Cerebellar cortex (tissue), 1 donor: ENCODE measurements around the gene FIGLA.

ENCODE experiments used
- DNase-seq: peaks from one replicate; pipeline ENCODE4 v3.0.0-alpha.2; 2015; ENCODE audit warnings: low spot score

Gene FIGLA, protein sequence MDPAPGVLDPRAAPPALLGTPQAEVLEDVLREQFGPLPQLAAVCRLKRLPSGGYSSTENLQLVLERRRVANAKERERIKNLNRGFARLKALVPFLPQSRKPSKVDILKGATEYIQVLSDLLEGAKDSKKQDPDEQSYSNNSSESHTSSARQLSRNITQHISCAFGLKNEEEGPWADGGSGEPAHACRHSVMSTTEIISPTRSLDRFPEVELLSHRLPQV

DNA sequence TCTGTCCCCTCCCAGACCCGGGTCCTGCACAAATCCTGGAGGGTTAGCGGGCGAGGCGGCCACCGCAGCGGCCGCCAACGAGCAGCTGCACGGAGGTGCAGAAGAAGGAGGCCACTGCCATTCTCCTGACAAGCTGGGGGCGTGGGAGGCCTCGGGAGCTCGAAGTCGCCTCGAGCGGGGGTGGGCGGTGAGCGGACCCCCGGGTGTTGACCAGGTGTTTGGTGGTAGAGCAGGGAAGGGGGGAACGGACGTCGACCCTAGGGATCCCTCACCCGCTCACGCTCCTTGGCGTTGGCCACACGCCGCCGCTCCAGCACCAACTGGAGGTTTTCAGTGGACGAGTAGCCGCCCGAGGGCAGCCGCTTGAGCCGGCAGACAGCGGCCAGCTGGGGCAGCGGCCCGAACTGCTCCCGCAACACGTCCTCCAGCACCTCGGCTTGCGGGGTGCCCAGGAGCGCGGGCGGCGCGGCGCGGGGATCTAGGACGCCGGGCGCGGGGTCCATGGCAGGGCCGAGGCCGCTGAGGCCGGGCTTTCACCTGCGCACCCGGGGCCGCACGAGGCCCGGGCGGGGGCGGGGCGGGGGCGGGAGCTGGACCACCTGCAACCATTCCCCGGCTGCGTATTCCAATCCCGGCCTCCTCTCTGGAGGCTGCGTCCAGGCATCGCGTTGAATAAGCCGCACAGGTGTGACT is at the start of gene FIGLA:
FIGLA (minus strand) TSS at position 508 of the 693 bp plus-strand sequence; CDS start at position 503, 5 bp downstream.
- no peak for DNase-seq

DNA sequence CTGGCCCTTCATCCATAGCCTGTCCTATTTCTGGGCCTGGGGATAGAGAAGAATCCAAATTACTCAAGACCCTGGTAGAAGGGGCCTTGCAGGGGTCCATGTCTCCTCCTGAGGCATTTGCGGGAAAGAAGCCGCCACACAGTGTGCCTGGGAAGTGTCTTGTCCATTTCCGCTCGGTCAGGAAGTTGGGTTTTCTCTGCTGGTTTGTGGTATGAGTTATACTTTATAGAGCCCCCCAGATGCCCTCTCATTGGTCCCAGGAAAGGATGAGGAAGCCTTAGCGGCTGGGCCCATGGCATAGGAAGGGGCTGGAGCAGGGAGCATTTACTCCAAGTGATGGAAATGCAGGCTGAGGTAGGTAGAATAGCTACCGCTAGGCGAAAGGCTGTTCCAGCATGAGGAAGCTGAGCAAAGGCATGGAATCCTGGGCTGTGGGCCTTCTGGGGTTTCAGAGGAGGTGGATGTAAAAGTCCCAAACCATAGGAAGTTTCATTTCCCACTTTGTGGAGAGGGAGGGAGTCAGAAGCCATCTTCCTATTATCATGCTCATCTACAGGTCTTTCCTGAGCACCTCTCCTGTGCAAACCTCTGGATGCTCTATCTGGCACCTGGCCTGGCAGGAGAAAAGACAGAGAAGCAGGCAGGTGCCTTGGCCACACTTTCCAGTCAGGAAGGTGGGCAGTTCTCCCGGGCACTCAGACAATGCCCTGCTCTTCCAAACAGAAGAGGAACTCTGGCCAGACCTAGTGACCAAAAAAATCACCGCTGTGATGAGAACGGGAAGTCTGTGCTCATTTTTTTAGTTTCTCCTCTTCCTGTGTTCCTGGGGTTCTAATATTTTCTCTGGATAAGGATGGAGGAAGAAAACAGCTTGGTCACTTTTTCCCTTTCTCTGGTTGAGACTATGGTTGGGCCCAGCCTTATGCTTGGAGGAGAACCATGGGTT is 47.8 kb upstream of the FIGLA start:
- DNase-seq, result no peak

DNA sequence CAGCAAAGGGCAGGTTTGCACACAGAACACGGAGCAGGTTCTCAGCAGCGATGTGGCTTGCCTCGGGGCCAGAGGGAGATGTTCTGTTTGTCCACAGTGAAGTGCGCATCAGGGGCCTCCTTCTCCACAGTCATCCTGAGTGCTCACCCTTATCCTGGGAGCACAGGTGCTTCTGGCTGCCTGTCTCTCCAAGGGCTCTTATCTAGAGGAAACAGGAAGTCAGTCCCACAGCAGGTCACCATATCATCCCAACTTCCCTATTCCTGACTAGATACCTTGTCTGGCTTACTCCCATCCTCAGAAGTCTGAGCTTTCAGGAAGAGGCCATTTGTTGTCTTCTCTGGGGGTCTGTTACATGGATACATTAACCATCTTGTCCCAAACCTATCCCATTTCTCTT is 45.2 kb upstream of the FIGLA start, which contains the start of gene CD207:
CD207 (minus strand) TSS at position 174 of the 400 bp plus-strand sequence; CDS start at position 134, 40 bp downstream.
- DNase-seq, result no peak

DNA sequence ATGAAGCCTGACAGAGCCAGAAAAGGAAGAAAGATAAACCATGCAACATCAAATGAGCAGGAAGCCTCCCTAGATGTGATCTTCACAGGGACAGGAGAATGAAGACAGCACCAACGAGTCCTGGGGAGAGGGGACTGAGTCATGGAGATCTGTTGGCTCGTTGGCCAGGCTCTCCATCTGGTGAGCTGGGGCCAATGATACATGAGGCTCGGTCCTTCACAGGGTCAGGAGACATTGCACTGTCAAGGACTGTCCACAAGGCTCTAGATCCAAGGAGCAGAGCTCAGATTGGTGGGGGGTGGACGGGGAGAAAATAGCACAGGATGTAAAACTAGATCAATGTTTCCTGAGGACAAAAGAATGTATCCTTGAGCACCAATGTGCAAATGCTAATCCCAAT is 44.4 kb upstream of the FIGLA start:
- no peak for DNase-seq

DNA sequence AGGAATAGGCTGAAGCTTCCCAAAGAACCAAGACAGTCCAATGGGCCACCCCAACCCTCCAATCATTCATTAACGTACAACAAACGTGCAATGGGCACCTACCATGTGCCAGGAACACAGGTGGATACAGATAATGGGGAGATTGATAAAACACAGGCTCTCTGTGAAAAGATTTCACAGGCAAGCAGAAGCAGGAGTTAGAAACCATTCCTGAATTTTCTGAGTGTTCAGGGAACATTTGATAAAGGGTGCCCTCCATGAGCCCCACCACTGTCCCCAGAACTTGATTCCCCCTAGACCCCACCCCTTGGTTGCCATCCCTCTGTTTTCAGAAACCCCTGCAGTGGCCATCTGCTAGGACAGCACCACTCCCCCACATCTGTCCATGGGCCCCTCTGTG is 43.7 kb upstream of the FIGLA start:
- DNase-seq, result no peak

DNA sequence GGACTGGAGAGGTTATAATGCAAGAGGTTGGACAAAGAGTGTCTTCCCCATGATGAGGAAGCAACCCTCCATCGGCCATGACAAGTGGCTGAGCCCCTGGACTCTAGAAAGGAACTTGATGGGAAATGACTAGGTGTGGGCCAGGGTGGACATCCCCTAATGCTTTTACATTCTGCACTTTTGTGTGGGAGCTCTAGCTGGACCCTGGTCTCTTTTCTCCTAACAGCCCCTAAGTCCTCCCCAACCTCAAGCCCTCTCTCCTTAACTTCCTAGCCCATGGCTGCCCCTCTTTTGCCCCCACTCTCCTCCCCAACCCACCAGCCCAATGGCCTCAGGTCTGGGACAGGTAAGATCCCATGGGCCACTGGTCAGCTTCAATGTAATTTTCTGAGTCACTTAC is 42.8 kb upstream of the FIGLA start:
- no peak for DNase-seq

DNA sequence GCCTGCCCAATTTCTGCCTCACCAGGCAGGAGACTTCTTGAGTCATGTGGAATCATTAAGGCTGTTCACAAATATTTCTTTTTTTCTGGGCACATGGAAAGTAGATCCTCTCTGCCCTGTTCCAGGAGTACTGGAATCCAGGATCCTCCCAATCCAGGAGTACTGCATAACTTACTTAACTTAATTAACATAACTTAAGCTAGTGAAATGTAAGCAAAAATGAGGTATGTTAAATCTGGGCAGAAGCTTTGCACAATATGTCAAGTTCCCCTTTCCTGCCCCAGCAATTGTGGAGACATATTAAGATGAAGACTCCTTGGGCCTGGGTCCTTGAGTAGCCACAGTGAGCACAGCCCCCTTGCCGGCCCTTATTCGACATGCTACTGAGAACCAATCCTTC is 41.9 kb upstream of the FIGLA start:
- DNase-seq, result no peak

DNA sequence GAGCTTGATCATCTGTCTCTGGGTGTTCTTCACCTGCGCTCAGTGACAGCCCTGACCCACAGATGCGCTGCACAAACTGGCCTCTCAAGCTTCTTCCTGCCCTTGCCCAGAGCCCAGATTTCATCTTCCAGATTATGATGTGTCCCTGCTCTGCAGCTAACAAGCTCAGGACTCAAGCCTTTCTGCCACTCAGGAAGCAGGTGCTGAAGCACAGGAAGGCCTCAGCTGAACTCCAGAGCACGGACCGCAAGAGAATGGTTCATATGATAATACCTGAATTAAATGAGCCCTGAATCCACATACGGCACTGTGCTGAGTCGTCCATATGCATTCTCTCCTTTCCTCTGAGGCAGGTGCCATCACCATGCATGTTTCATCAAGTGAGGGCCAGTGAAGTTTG is 41.4 kb upstream of the FIGLA start:
- DNase-seq, result no peak

DNA sequence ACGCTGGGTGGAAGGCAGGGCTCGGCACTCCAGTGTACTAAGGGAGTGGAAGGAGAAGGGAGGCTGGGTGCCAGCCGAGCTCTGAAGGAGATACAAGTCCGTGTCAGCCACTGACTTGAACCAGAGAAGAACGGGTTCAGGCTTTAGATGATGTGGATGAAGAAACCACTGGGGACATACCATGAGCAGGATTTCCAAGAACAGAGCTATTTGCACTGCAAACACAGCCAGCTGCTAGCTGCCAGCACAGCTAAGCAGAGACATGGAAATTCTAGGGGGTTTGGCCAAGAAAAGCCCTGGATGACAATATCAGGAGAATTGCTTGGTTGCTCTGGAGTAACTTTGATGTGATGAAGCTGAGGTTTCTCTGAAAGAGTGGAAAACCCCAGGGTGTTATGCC is 39.9 kb upstream of the FIGLA start:
- no peak for DNase-seq

DNA sequence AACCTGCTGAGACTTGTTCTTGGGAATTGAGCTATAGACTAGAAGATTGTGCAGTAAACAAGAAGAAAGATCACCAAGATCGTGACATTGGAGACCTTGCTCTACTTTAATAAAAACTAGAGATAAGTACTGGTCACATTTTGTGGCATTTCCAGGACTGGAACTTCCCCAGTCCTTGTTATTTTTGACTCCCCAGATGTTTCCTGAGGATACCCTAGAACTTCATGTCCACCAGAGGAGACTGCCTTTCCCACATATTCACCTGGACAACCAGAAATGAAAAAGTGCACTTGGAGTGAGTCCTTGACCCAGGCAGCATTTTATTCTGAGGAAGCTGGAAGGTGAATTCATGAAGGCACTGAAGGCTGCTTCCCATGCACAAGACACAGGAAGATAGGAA is 39.5 kb upstream of the FIGLA start:
- DNase-seq, result no peak

DNA sequence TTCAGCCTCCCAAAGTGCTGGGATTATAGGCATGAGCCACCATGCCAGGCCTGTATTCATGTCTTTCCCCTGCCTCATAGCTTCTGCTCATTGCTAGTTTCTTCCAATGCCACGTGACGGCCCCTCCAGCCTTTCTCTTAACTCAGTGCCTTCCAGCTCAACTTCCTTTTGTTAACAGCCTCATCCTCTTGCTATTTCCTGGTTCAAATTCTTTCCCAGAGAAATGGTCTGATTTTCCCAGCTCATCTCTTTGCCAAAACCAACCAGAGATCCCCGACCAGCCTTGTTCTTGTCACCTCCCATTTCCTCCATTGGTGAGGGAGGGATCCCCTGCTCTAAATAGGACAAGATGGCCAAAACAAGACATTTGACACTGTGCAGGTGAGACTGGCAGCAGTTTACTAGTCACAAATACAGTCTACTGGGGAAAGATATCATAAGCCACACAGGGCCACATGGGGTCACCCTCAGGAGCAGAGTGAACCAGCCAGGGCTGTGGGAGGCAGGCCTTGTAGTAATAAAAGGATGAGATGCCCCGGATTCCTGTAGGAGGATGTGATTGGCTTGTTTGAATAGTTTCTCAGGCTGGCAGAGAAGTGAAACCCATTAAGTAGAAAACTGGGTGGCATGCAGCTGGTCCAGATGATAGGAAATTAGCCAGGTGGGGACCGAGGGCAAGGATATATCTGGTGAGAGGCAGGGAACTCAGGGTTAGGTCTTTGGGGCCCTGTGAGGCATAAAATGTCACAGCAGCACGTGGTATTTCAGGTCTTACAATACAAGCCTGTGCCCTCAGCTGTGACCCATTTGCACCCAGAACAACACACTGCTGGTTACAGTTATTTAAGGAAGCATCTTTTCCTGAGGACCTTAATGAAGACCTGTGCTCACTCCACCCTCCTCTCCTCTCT is 38.7 kb upstream of the FIGLA start:
- DNase-seq, result no peak

DNA sequence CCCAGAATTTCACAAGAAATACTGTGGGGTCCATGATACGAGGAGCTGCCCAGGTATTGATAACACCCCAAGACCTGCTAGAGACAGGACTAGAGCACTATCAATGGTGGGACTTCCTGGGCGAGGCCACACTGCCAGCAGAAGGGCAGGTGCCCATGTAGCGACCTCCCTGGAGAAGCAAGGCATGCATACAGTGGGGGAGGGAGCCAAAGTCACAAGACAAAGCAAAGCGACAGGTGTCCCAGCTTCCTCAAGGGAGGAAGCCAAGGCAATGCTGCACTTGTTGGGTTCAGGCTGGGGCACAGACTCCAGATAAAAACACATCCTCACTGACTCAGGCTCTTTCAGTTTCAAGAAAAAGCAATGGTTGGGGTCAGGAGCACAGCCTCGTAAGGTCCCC is 37.7 kb upstream of the FIGLA start:
- DNase-seq, result no peak

DNA sequence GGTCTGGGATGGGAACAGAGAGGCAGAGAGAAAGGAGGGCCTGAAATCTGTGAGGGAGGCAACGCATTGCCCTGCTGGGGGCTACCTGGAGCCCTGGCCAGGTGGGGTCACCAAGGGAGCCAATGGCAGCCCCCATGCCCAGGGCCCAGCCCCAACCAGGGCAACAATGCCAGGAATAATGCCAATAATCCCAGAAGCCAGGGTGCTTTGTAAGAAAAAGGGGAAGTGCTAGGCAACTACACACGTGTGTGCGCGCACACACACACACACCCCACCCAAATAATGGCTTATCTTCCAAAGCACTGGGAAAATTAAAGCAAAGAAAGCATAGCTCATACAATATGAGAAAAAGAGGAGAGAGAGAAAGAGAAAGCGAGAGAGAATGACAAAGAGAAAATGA is 36.9 kb upstream of the FIGLA start:
- DNase-seq, result no peak

DNA sequence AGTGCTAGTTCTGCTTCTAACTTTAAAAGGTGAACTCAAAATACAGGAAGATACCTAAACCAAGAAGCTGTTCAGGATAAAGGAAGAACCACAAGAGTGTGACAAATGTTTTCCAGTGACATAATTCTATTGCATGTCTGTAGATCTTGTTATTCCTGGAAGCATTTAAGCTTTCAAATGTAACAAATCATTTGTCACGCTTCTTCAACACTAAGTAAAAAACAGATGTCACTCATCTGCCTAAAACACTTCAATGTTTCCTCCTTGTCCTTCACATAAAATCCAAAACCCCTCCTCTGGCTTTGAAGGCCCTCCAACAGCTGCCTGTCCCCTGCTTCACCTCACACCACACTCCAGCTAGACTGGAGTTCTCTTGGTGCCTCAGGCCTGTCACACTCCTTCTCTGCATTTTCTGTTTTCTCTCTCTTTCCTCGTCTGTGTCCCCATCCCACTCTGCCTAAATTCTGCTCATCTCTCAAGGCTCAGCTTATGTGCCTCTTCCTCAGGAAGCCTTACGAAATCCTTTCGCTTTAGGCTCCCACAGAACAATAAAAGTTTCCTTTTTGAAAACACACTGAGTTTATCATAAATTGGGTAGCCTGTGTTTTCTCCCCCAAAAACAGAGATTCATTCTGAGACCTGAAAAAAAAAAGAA is 36.4 kb upstream of the FIGLA start:
- DNase-seq, result no peak

DNA sequence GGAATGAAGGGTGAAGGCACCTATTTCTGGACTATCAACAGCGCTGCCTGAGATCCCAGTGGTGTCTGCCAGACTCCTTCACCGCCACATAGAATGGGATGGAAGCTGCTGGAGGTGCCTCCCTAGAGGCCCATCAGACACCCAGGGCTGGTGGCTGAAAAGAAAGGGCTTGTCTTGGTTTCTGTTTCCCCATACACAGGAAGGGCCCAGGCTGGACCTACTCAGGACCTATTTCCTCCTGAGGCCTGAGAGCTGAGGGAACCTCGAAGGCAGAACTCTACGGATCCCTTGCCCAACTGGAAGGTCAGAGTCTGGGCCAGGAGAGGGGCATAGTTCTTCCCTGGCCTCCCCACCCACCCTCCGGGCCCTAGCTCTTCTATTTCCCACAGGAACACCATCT is 32.8 kb upstream of the FIGLA start:
- DNase-seq, result no peak

DNA sequence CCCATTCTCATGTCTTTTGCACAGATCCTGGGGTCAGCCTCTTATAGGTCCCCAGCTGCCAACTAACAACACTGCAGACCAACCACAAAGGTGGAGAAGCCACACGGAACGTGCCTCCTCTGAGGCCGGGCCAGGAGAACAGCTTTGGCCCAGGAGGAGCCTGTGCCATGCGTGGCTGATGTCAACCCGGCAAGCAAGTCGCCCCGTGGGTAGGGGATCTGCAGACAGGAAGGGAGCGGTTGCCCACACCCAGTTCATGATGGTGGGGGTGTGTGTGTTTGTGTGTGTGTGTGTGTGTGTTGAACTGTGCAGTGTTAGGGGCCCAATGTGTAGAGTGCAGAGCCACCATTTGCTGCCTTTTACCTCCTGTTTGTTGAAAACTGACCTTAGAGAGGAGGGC is 32.4 kb upstream of the FIGLA start:
- DNase-seq, result no peak

DNA sequence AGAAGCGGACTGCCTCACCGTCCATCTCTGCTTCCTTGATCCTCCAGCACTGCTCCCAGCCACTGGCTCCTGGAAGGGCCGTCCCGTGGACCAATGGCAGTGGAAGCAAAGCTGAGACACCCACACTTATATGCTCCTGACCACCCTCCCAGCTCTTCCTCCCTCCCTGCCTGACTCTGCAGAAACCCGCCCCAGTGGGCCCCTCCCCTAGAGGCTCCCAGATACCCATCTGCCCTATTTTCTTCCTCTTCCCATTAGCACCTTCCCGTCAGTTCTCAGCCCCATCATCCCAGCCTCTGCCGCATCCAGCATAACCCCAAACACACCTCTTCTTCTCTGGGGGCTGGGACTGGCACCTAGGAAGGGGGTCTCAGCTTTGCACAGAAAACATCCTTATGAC is 30.1 kb upstream of the FIGLA start, which contains the start of gene CLEC4F:
CLEC4F (minus strand) TSS at position 101 of the 400 bp plus-strand sequence; CDS start at position 25, 76 bp downstream.
- no peak for DNase-seq

DNA sequence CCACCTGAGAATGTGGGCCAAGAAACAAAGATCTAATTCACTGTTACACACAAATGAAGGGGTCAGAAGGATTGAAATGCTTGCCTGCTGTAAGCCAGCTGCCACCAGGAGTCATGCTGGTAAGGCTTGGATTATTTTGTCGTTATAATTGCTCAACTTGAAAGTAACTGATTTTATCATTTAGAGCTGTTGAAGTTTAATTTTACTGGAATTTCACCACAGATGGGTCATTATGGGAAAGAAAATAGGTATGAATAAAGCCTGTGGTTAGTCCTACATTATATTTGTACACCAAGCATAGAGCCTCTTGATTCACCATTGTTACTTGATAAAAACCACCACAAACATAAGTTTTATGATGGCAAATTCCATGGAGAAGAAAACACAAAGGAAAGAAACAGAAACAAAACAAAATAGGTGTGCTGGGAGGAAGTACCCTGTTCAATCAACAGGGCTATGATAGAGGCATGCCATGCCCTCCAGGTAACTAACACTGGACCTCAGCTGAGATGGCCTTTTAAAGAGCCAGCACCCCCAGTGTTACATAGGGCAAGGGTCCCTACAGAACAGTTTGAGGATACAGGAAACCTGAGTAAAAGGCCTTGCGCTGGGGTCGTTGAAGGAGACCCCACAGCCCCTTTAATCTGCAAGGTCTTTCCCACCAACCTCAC is 27.0 kb upstream of the FIGLA start:
- no peak for DNase-seq

DNA sequence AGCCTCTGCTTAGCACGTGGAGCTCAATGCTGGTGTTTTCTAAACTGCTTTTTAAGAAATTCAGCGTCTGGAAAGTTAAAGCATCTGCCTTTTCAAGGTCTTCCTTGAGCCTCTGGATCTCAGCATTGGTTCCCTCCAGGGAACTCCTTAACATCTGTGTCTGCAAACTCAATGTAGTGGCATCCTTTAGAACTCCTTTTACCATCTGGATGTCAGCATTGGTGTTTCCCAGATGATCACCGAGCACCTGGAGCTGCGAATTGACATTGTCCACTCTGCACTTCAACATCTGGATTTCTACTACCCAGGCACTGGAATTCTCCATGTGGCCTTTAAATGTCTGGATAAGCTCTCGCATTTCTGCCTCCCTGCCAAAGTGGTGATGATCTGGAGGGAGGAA is 26.3 kb upstream of the FIGLA start:
- DNase-seq, result no peak
